A673 (cell line): Measurements from ENCODE around the gene RASA3. TPM values are rescaled to one million over a fixed set of nuclear protein-coding genes. Genes with fewer than 3 reads are reported as not detected.

ENCODE experiments used
- BruUV-seq: library from RNA; stranded (reverse); fragments of 400-500 nt; replicated peaks from 2 replicates; lab custom pipeline; 2021; lab: Mats Ljungman, UMichigan
- CTCF ChIA-PET: fragments of 300-600 bp; sonication (Branson Sonifier 250); formaldehyde crosslinking; loops from one replicate; lab custom pipeline; 2022; ENCODE audit warnings: antibody characterized with exemption; lab: Charles Lee
- POLR2A ChIA-PET: fragments of 300-600 bp; sonication (Branson Sonifier 250); formaldehyde crosslinking; loops from one replicate; lab custom pipeline; 2022; ENCODE audit warnings: antibody characterized with exemption; ENCODE audit not compliant: low non-redundant PET; lab: Charles Lee
- DNase-seq: peaks from one replicate; pipeline ENCODE4 v3.0.0-alpha.2; 2015; ENCODE audit warnings: low spot score
- H3K27ac ChIP-seq: fragments of 200-600 bp; sonication (generic); 2 replicates; pipeline ENCODE4 v1.5.1; 2016; ENCODE audit warnings: mixed run types, low read depth, mild to moderate bottlenecking, mixed read lengths, antibody characterized with exemption, low read length; ENCODE audit not compliant: poor library complexity, severe bottlenecking
- H3K27me3 ChIP-seq: fragments of 200-600 bp; sonication (generic); replicated peaks from 2 replicates; pipeline ENCODE4 v1.6.1; 2017; ENCODE audit warnings: mixed run types, low read depth, mild to moderate bottlenecking, mixed read lengths, antibody characterized with exemption, low read length; ENCODE audit not compliant: insufficient read depth, poor library complexity
- H3K36me3 ChIP-seq: fragments of 200-600 bp; sonication (generic); 2 replicates; pipeline ENCODE4 v1.6.1; 2016; ENCODE audit warnings: mixed run types, mild to moderate bottlenecking, mixed read lengths, antibody characterized with exemption, low read length; ENCODE audit not compliant: insufficient read depth, poor library complexity, severe bottlenecking
- H3K4me1 ChIP-seq: fragments of 200-600 bp; sonication (generic); 2 replicates; pipeline ENCODE4 v1.6.1; 2017; ENCODE audit warnings: mixed run types, mild to moderate bottlenecking, mixed read lengths, antibody characterized with exemption, low read length; ENCODE audit not compliant: insufficient read depth, poor library complexity, severe bottlenecking
- H3K4me3 ChIP-seq: fragments of 200-600 bp; sonication (generic); 2 replicates; pipeline ENCODE4 v1.5.1; 2016; ENCODE audit warnings: low read depth, mixed run types, mild to moderate bottlenecking, mixed read lengths, low read length; ENCODE audit not compliant: poor library complexity, severe bottlenecking
- H3K9me3 ChIP-seq: fragments of 200-600 bp; sonication (generic); 2 replicates; pipeline ENCODE4 v1.6.1; 2016; ENCODE audit warnings: mixed run types, low read depth, mild to moderate bottlenecking, mixed read lengths, antibody characterized with exemption, low read length; ENCODE audit not compliant: poor library complexity, severe bottlenecking
- CTCF ChIP-seq: fragments of 300-800, 200-600 bp; sonication (generic); conservative IDR thresholded peaks from 2 replicates; pipeline ENCODE4 v1.5.1; 2017; ENCODE audit warnings: low read depth, mild to moderate bottlenecking, antibody characterized with exemption, low read length, moderate library complexity, mixed read lengths
- EZH2 ChIP-seq: fragments of 200-600 bp; sonication (generic); IDR thresholded peaks from 2 replicates; pipeline ENCODE4 v1.6.1; 2017; ENCODE audit warnings: borderline replicate concordance, low read depth, mild to moderate bottlenecking, mixed read lengths, antibody characterized with exemption, low read length; ENCODE audit not compliant: poor library complexity, severe bottlenecking
- intact Hi-C: fragments of 100-400 bp; cut with micrococcal nuclease; formaldehyde crosslinking; loops from one replicate; pipeline ENCODE4 v1.10.0; 2022; ENCODE audit not compliant: unreplicated experiment
- total RNA-seq: library from RNA; stranded (reverse); gene quantifications from 2 replicates; pipeline ENCODE4 v1.2.3, GENCODE V29; 2021

RASA3 gene
- total RNA-seq, 1 experiment from 2014 or later: 22.1 TPM

GRCh38 chr13:113992276-113993005 lies 140.0 kb downstream of the RASA3 start:
- H3K27me3 ChIP-seq: no peaks in the 10 kb centered on the region
- ChIA-PET POLR2A (no interaction called here), CTCF (no interaction called here)
- H3K36me3 ChIP-seq: peaks cover 12% of the 10 kb centered on the region
- no TSS peak for BruUV-seq
- H3K27ac ChIP-seq: no peak overlapping the region
- no peaks in the 10 kb centered on the region for H3K9me3 ChIP-seq
- TF ChIP-seq CTCF (no peak), EZH2 (no peak)
- intact Hi-C loops: no loop called here
- no peaks in the 10 kb centered on the region for H3K4me1 ChIP-seq
- no peak overlapping the region for H3K4me3 ChIP-seq
- DNase-seq: no peak

DNA sequence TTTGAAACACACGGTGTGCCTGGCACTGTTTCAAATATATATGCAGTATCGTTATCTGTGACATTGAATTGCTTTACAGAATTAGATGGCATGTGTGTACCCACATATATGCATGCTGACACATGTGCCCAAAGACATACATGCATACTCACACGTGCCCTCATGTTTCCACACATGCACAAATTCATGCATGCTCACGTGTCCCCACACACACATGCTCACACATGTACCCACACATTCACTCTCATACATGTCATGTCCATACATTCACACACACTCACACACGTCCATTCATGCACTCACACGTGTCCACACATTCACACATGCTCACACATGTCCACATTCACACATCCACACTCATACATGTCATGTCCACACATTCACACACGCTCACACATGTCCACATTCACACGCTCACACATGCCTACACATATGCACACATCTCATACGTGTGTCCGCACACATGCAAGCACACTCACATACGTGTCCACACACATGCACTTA lies 140.7 kb downstream of the RASA3 start:
- no peak for TF ChIP-seq CTCF
- no peak for TF ChIP-seq EZH2
- Histone ChIP-seq H3K27ac (no peak overlapping the region), H3K4me1 (no peaks in the 10 kb centered on the region), H3K9me3 (no peaks in the 10 kb centered on the region), H3K4me3 (no peak overlapping the region), H3K36me3 (peaks cover 12% of the 10 kb centered on the region), H3K27me3 (no peaks in the 10 kb centered on the region)
- no TSS peak for BruUV-seq
- DNase-seq: no peak
- POLR2A ChIA-PET: no interaction called here
- intact Hi-C loops: no loop called here
- CTCF ChIA-PET: no interaction called here

DNA sequence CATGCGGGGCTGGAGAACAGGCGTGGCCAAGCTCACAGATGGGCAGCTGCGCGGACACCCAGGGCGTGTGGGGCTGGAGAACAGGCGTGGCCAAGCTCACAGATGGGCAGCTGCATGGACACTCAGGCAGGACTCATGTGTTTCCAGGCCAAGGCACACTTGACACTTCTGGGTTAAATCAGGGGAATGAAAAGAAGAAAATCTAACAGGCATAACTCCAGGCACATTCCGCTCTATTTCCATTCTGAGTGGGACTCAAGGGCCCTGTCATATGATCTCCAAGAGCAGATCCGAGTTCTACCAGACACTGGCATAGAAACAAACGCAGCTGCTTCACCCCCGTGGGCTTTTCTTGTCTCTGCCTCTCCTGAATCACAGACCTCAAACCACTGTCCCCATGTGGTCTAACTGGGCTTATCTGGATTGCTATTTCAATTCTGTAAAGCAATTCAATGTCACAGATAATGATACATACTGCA lies 141.2 kb downstream of the RASA3 start:
- Histone ChIP-seq H3K36me3 (peaks cover 12% of the 10 kb centered on the region), H3K4me1 (no peaks in the 10 kb centered on the region), H3K9me3 (no peaks in the 10 kb centered on the region), H3K4me3 (no peak overlapping the region), H3K27me3 (no peaks in the 10 kb centered on the region), H3K27ac (no peak overlapping the region)
- intact Hi-C loops: no loop called here
- POLR2A ChIA-PET: no interaction called here
- no peak for TF ChIP-seq EZH2
- BruUV-seq: no TSS peak
- CTCF ChIA-PET: no interaction called here
- DNase-seq: no peak
